HG02970 (cell line): ENCODE results near the gene OTOGL.

Experiments used
- ATAC-seq: cut with Tn5 transposase; IDR thresholded peaks from one replicate; pipeline ENCODE4 v1.9.1; 2021; ENCODE audit warnings: mild to moderate bottlenecking, moderate library complexity, moderate number of reproducible peaks; ENCODE audit not compliant: unreplicated experiment, low FRiP score

Gene OTOGL

DNA sequence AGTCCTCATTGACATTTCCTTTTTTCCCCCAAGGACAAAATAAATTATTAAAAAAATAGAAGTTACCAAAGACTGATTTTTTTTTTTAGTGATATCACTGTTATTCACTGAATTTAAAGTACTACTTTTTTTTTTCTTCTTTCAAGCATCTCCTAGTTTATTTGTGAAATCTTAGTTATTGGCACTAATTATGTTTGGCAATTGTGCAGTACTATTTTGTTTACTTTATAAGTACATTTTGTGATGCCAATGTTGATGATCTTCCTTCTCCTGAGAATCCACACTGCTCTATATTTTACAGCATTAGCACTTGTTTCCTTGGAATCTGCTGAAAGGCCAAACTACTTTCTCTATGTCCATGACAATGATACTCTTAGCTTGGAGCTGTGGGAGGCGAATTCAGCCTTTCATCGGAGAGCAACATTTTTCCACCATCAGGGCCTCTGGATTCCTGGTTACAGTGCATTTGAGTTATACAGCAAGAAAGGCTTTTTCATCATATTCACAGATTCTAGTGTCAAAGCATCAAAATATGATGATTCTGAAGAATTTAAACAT lies 220.9 kb downstream of the OTOGL start:
- no peak for ATAC-seq

- no peak for ATAC-seq
These were observed 222.3 kb downstream of the OTOGL start for GRCh38 chr12:80321653-80322052.

DNA sequence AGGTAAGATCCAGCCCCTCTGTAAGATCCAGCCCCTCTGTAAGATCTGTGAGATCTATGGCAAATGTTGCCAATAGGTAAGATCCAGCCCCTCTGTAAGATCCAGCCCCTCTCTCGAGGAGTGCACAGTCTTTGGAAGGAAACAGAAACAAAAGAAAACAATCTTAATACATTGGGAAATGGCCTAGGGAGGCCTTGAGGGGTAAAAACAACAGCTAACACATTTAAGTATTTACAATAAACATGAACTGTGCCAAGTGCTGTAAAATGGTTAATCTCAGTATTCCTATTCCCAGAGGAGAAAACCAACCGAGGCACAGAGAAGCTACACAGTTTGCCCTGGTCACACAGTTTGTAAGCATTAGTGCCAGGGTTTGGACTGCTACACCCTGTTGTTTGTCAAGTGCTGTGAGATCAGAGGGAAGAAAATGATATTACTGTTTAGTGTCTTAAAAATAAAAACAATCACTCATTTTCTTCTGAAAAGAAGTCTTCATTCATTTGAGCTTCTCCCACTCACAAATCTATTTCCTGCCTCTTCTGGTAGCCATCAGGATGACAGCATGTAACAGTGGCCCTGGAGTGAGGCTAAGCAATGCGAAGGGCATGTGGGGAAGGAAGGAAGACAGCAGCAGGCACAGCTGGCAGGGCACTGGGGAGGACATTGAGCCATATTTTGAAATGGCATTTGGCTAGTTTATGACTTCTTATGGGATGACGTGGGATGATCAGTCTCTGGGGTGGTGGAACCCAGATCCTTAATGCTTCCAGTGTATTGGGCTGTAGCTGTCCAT lies 226.0 kb downstream of the OTOGL start:
- no peak for ATAC-seq

GRCh38 chr12:80332827-80333226 lies 233.5 kb downstream of the OTOGL start:
- no peak for ATAC-seq

- ATAC-seq, result no peak
These were observed 253.1 kb downstream of the OTOGL start for GRCh38 chr12:80352474-80352873.

DNA sequence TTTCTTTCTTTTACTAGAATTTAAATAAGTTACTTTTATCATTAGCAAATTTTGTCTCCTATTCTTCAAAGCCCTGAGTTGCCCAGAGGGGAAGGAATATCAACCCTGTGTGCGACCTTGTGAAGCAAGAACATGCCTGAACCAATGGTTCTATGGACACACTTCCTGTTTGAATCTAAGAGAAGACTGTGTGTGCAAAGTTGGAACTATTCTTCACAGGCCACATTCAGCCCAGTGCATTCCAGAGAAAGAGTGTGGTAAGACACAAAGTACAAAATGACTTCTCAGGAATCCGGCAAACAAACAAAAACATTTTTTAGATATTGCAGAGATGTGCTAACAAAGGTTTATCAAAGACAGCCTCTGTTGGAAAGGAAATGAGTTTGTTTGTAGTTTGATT lies 253.9 kb downstream of the OTOGL start:
- ATAC-seq, result no peak

- no peak for ATAC-seq
These were observed 256.8 kb downstream of the OTOGL start for GRCh38 chr12:80356097-80356496.

DNA sequence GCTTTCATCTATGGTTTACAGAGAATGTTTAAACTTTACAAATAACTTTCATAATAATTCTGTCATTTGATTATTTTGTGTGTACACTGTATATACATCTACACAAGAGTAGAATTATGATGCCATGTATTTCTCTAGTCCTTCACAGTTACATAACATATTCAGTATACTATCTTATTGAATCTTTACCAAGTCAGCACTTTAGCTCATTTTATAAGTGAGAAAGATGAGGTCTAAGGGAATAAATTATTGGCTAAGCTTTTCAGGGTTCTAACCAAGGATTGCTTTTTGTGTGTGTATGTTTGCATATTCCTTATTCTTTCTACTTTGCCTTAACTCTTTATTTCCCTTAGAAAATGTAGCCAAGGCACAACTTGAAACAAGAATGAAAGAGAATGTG lies 260.4 kb downstream of the OTOGL start:
- no peak for ATAC-seq

GRCh38 chr12:80364056-80364455 lies 264.7 kb downstream of the OTOGL start:
- no peak for ATAC-seq

DNA sequence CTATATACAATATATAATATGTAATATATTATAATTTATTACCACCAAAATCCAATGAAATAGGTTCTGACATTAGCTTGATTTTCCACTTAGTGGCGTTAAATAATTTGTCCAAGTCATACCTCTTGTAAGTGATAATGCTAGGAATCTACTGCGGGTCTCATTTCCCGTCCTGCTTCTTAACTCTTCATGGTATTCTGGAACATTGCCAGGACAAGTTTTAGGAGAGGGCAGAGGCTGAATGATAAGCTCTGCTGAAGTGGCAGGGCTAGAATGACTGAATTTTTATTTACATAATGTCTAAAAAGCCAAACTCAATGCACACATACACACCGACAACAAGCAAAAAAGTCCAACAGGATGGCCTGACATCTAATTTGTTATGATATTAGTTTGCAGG lies 274.3 kb downstream of the OTOGL start:
- ATAC-seq, result no peak

GRCh38 chr12:80374615-80375014 lies 275.3 kb downstream of the OTOGL start:
- ATAC-seq, result no peak

DNA sequence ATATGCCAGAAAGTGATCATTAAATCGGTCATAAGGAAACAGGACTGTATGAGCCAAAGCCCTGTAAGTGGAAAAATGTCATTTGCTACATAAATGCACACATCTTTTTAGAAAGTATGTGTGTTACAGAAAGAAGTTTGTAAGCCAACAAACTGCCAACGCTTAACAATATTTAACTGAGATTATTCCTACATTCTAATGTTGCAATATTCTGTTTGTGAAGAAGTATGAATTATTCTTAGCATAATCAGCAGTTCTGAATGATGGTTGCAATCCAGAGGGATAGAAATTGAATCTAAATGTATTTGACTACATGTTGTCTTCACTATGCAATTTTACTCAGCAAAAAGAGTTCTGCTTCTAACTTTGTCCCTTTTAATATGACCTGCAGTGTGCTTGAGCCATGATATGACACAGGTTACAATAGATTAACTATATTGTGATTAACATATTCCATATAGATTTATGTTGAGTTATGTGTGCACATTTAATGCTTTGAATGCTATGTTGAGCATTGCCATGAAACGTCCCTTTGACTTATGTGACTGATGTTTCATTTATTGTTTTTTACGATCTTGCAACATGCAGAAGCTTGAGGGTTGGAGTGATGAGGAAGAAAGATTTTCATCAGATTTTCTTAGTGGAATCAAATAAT lies 277.9 kb downstream of the OTOGL start:
- no peak for ATAC-seq

DNA sequence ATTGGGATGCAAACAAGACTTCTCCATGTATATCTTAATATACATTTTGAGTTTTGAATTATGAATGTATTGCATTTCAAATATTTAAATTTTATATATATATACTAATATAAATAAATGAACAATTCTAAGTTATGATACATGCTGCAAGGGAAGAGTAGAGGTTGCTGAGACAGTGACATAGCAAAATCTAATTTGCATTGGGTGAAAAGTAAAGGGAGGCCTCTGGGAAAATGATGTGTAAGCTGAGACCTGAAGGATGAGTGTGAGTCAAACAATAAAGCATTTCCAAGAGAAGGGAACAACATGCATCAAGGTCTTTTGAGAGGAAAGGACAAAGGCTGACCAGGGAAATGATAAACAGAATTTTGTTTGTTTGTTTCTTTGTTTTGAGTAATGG lies 281.8 kb downstream of the OTOGL start:
- ATAC-seq, result no peak

GRCh38 chr12:80382254-80382653 lies 282.9 kb downstream of the OTOGL start:
- no peak for ATAC-seq

GRCh38 chr12:80400571-80400991 lies 301.2 kb downstream of the OTOGL start:
- ATAC-seq, result no peak

DNA sequence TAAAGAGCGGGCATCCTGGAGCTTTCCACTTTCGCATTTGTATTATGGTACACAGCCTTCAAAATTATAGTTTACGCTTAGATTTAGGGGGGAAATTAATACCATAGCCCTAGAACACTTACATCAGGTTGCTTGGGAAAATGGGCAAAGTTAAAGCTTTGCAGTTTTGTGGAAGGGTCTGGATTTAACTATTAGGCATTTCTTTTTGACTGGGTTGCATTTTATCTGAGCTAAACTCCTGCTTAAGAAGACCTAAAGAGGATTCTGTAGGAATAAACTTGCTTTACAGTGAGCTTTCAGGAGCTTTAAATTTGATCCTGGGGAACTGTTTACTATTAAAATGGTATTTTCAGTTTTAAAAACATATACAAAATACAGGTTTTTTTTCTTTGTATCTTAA lies 301.9 kb downstream of the OTOGL start:
- ATAC-seq, result no peak

DNA sequence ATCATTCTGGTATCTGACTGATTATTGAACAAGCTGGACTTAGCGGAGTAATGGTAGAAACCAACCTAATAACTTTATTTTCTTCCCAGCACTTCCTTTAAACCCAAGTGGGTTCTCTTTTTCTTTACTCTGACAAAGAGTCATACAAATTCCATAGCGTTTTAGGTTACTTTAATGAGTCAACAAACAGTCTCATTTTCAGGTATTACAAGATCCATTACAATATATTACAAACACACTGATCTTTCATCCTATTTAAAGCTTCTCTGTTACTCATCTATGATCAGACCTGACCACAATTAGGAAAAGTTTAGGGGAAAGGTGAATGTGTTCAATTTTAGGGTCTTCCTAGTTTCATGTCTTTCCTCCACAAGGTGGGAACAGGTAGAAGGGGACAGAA lies 305.3 kb downstream of the OTOGL start:
- ATAC-seq, result no peak

- no peak for ATAC-seq
These were observed 306.9 kb downstream of the OTOGL start for GRCh38 chr12:80406253-80406652.

- ATAC-seq, result no peak
These were observed 312.4 kb downstream of the OTOGL start for GRCh38 chr12:80411787-80412186.

- no peak for ATAC-seq
These were observed 313.1 kb downstream of the OTOGL start for GRCh38 chr12:80412343-80412953.

GRCh38 chr12:80413462-80413861 lies 314.1 kb downstream of the OTOGL start:
- ATAC-seq, result no peak
